WTC11 (cell line): Measurements from ENCODE around the gene VKORC1.

ENCODE experiments used
- CTCF ChIP-seq: fragments of 200-600 bp; IDR thresholded peaks from 2 replicates; pipeline ENCODE4 v1.8.0; 2022; ENCODE audit warnings: antibody characterized with exemption
- MYBL2 ChIP-seq: sonication (generic); formaldehyde crosslinking; IDR thresholded peaks from 2 replicates; pipeline ENCODE4 v1.8.1; 2023; ENCODE audit warnings: mild to moderate bottlenecking, moderate library complexity, missing genetic modification reagents
- SP1 ChIP-seq: sonication (generic); formaldehyde crosslinking; conservative IDR thresholded peaks from 2 replicates; pipeline ENCODE4 v1.8.1; 2022; ENCODE audit warnings: missing genetic modification reagents
- TCF7 ChIP-seq: sonication (generic); formaldehyde crosslinking; IDR thresholded peaks from 2 replicates; pipeline ENCODE4 v1.8.0; 2022; ENCODE audit warnings: mild to moderate bottlenecking, low read depth, missing genetic modification reagents, moderate library complexity
- ZNF121 ChIP-seq: sonication (generic); formaldehyde crosslinking; IDR thresholded peaks from 2 replicates; pipeline ENCODE4 v1.8.0; 2023; ENCODE audit warnings: missing genetic modification reagents
- ZNF281 ChIP-seq: sonication (generic); formaldehyde crosslinking; IDR thresholded peaks from 2 replicates; pipeline ENCODE4 v1.8.0; 2023; ENCODE audit warnings: mild to moderate bottlenecking, missing genetic modification reagents

GRCh38 chr16:31131841-31132271 lies 37.3 kb upstream of the VKORC1 start:
- TF ChIP-seq CTCF (no peak), ZNF281 (CRISPR knock-in tag) (no peak), SP1 (CRISPR knock-in tag) (no peak), MYBL2 (no peak), TCF7 (CRISPR knock-in tag) (no peak), ZNF121 (CRISPR knock-in tag) (no peak)
